Brain microvascular endothelial cell (primary cell): ENCODE measurements around the gene SLC51B.
"Not testable (repeated sequence)": the region's sequence is repeated elsewhere in the genome, so short reads cannot be mapped to it uniquely, and the experiment has no call there.

Source experiments
- DNase-seq: peaks from one replicate; pipeline ENCODE4 v3.0.0-alpha.2; 2020
- H3K27ac ChIP-seq: fragments of 250-450 bp; sonication (Bioruptor Pico); 2 replicates; pipeline ENCODE4 v1.5.1; 2020; ENCODE audit warnings: mild to moderate bottlenecking, moderate library complexity
- H3K27me3 ChIP-seq: fragments of 250-450 bp; sonication (Bioruptor Pico); replicated peaks from 2 replicates; pipeline ENCODE4 v1.5.1; 2020; ENCODE audit warnings: mild to moderate bottlenecking
- H3K36me3 ChIP-seq: fragments of 250-450 bp; sonication (Bioruptor Pico); replicated peaks from 2 replicates; pipeline ENCODE4 v1.5.1; 2020; ENCODE audit warnings: mild to moderate bottlenecking
- H3K4me3 ChIP-seq: 2 replicates; pipeline ENCODE4 v1.5.1; 2011; ENCODE audit warnings: low read depth, mild to moderate bottlenecking, control low read depth, low read length, moderate library complexity
- CTCF ChIP-seq: IDR thresholded peaks from 2 replicates; pipeline ENCODE4 v1.5.1; 2011; ENCODE audit warnings: low read depth, mild to moderate bottlenecking, moderate library complexity, low read length, control low read depth, inconsistent platforms; ENCODE audit errors: missing control alignments
- in situ Hi-C: cut with HindIII; loops from 2 replicates; pipeline ENCODE4 v1.10.0; 2017; ENCODE audit warnings: low sequenced_read_pairs, low pct_ligation_motif_present

Gene SLC51B

DNA sequence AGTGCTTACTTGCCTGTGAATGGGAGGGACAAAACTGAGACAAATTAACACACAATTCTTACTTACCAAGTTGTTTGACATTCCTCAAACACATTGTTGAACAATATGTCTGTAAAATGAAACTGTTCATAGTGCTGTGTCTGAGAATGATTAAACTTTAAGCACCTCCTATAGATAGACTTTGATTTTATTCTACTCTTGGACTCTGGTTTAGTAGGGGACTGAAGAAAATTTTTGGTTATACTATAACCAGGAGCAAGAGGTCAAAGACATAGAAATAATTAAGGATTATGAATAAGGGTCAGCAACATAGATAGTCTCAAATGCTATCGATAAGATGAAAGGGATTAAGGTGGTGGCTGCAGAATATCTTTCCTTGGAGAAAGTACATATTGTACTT, 7.9 kb upstream of the SLC51B start:
- no peak for DNase-seq
- H3K27ac ChIP-seq = no peak overlapping the region
- no peak overlapping the region for H3K4me3 ChIP-seq
- no peaks in the 10 kb centered on the region for H3K36me3 ChIP-seq
- no peak for TF ChIP-seq CTCF
- no peaks in the 10 kb centered on the region for H3K27me3 ChIP-seq
- in situ Hi-C loops = no loop called here

DNA sequence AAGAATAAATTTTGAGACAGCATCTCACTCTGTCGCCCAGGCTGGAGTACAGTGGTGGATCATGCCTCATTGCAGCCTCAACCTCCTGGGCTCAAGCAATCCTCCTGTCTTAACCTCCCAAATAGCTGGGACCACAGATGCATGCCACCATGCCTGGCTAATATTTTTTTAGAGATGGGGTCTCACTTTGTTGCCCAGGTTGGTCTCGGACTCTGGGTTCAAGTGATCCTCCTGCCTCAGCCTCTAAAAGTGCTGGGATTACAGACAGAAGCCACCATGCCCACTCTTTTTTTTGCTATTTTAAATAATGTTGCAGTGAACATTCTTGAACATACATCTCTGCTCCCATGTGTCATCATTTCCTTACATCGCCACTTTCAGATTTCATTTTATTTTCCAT, 6.8 kb upstream of the SLC51B start:
- H3K27me3 ChIP-seq = no peaks in the 10 kb centered on the region

DNA sequence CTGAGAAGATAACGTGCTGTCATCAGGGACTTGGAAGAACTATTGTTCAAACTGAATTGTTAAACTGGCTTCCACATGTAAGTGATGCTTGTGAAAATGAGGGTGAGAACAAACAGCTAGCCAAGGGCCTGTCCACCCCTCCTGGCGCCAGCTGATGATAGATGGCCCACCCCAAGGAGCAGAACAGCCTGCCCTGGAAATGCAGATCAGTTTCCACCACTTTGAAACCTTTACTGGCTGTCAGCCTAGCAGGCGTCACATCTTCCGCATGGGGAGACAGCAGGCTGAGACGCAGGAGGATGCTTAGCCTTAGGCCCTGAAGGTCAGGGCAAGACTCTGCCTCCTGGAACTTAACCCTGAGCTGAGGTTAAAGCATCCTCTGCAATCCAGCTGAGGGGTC, 6.4 kb upstream of the SLC51B start:
- no peaks in the 10 kb centered on the region for H3K36me3 ChIP-seq
- no peak overlapping the region for H3K27ac ChIP-seq
- H3K4me3 ChIP-seq = no peak overlapping the region
- H3K27me3 ChIP-seq = no peaks in the 10 kb centered on the region
- DNase-seq = no peak
- in situ Hi-C loops = no loop called here
- no peak for TF ChIP-seq CTCF

More for the DNA sequence above, 6.8 kb upstream of the SLC51B start:
- Histone ChIP-seq H3K27ac (no peak overlapping the region), H3K4me3 (no peak overlapping the region), H3K36me3 (no peaks in the 10 kb centered on the region)
- no peak for TF ChIP-seq CTCF
- no peak for DNase-seq
- in situ Hi-C loops = no loop called here

DNA sequence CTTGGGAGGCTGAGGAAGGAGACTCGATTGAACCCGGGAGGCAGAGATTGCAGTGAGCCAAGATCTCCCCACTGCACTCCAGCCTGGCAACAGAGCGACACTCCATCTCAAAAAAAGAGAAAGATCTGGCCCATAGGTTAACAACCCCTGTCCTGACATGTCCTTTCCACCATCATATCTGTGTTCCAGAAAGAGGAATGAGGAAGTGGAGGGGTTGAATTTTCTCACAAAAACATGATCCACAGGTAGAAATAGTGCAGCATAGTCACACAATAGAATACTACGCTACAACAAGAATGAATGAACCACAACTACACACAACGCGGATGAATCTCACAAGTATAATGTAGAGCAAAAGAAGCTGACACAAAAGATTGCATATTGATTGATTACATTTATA, 4.7 kb upstream of the SLC51B start:
- DNase-seq = no peak
- in situ Hi-C loops = no loop called here

GRCh38 chr15:65041787-65042186, 3.4 kb upstream of the SLC51B start:
- H3K4me3 ChIP-seq = no peak overlapping the region
- in situ Hi-C loops = no loop called here
- no peak overlapping the region for H3K27ac ChIP-seq
- H3K36me3 ChIP-seq = no peaks in the 10 kb centered on the region
- H3K27me3 ChIP-seq = no peaks in the 10 kb centered on the region
- TF ChIP-seq CTCF = no peak
- DNase-seq = no peak

More for the DNA sequence above, 4.7 kb upstream of the SLC51B start:
- no peak overlapping the region for H3K4me3 ChIP-seq
- H3K36me3 ChIP-seq = no peaks in the 10 kb centered on the region
- H3K27ac ChIP-seq = no peak overlapping the region
- no peak for TF ChIP-seq CTCF
- H3K27me3 ChIP-seq = no peaks in the 10 kb centered on the region

DNA sequence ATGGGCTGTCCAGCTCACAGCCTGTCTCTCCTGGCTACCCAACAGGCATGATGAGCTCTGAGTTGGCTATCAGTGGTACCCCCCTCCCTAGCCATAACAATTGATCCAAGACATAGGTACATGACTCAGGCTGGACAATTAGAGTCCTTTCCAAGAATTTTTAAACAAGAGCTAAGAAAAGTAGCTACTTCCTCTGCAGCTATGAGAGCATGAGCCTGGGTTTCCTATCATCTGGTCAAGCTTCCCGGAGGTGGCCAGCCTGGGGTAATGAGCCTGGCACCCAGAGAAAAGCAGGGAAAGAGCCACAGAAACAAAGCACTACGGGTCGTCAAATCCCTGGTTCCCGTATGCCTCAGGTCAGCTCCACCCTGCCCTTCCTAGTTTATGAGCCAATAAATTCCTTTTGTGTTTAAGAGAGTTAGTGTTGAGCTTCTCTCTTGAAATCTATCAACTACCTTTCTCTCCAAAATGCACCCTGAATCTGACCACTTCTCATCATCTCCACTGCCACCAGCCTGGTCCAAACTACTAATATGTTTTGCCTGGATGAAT, 2.3 kb upstream of the SLC51B start:
- no peak for TF ChIP-seq CTCF
- no peak overlapping the region for H3K27ac ChIP-seq
- no peaks in the 10 kb centered on the region for H3K36me3 ChIP-seq
- H3K27me3 ChIP-seq = no peaks in the 10 kb centered on the region
- no peak overlapping the region for H3K4me3 ChIP-seq
- no peak for DNase-seq
- in situ Hi-C loops = no loop called here

DNA sequence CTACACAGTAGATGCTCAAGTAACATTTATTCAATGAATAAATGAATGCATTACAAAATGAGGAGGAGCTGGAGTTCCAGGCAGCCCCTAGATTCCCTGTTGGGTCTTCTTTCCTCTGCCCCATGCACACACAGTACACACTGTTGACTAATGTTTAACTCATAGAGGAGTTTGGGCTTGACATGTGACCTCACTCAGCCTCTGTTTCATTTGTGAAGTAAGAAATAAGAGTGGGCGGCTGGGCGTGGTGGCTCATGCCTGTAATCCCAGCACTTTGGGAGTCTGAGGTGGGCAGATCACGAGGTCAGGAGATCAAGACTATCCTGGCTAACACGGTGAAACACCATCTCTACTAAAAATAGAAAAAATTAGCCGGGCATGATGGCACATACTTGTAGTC, 969 bp upstream of the SLC51B start:
- DNase-seq = peak; percentile 65
- H3K36me3 ChIP-seq, H3K27me3 ChIP-seq, in situ Hi-C loops, H3K4me3 ChIP-seq, H3K27ac ChIP-seq: not testable (repeated sequence)
